Stimulated activated CD8-positive, alpha-beta memory T cell treated with anti-CD3 and anti-CD28 coated beads, Interleukin-2, amount 100 ng/mL, for 48 hours (primary cell): ENCODE measurements around the gene FOXA1.

ENCODE experiments used
- DNase-seq, 2 donors: peaks; one replicate each; pipeline ENCODE4 v3.0.0-alpha.2; 2020; ENCODE audit warnings: low read depth in 2 of 2

FOXA1 gene

DNA sequence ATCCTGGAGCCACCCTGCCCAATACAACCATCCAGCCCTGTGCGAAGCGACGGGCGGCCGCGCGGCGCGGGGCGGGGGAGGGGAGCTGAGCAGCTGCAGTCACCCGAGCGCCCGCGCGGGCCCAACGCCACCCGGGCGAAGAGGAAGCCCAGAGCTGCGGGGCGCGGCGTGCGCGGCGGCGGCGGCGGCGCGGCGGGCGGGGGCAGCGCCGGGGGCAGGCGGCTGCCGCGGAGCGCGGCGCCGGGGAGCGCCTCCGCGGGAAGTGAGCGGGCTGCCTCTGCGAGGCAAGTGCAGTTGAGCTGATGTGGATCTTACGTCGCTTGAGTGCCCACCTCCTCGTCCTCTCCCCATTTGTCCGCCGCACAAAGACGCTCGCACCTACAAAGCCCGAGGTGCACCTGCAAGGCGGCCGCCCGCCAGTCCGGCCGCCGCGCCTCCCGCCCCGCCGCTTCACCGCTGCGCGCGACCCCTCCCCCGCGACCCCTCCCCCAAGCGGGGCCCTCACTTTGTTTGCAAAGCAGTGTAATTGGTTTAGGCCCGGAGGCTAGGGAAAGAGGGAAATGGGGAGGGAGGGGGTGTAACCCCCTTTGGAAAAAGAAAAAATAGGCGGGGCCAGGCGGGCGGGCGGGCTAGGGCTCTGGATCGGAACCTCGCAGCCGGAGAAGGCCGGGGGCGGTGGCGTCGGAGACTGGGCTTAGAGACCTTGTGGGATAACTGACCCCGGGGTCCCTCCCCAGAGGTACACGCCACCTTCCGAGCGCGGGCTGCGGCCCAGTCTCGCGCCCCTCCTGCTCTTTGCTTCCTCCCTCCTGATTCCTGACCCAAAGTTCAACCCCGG, at the start of gene FOXA1, which contains the start of gene TTC6:
FOXA1 (minus strand) TSS at position 279 of the 838 bp plus-strand sequence; CDS start at position 2, 277 bp downstream.
TTC6 (plus strand) TSS at position 659 of the 838 bp plus-strand sequence. CDS start 26,436 bp downstream, outside the sequence.
- no peak for DNase-seq

DNA sequence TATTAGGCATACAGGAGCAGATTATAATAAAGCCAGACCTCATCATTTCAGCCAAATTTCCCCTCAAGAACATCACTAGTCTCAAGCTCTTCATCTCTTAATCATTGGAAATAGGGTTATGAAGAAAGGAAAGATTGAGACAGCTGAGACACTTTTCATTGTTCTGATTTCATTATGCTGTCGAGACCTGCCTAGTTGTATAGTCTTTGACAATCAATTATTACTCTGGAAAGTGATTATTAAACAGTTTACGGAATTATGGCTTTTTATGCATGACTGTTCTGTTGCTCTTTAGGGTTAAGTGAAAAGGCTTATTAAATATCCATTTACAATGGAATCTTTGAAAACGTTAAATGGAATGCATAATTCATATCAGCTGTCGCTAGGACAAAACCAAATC, 48.7 kb upstream of the FOXA1 start:
- DNase-seq: no peak

DNA sequence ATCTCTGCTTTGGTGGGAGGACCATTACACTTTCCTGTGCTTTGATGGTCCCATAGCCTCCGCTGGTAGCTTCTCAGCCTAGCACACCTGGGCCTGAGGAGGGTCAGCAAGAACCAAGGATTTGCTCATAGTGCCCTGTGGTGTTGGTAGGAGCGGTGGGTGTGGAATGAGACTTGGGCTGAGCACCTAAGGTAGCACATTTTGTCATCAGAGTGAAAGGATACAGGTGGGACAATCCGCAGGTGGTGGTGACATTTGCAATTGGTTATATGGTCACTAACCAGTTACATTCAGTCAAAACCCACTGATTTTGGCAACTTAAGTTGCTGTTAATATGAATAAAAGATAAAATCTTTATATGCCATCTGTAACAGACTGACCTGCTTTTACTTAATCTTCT, 47.1 kb upstream of the FOXA1 start:
- DNase-seq: no peak

DNA sequence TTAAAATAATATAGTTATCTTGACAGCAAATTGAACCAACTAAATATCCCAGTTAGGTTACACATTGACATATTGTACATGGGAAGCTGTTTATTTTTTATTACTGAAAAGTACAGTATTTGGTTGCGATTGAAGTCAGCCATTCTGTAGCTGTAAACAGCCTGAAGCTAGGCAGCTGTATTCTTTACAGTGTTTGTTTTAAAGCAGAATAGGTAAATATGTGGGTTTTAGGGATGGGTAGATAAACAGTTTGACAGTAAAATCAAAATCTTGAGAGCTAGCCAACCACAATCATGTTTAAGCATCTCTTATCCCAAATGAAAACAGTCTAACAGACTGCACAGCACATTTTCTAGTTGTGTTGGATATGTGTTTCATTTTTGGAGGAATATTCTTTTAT, 46.1 kb upstream of the FOXA1 start:
- DNase-seq: no peak

DNA sequence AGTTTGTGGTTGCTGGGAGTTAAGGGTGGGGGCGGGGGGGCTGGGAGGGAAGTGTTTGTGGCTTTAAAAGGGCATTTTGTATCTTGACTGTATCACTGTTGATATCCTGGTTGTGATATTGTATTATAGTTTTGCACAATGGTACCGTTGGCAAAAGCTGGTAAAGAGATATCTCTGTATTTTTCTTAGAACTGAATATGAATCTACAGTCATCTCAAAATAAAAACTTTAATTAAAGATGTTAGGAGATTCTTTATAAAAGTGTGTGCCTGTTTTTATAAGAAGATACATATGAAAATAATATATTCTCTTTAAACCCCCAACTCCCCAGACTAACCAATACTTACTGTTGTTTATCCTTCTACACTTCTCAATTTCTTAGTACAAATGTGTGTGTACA, 43.5 kb upstream of the FOXA1 start:
- DNase-seq: no peak

DNA sequence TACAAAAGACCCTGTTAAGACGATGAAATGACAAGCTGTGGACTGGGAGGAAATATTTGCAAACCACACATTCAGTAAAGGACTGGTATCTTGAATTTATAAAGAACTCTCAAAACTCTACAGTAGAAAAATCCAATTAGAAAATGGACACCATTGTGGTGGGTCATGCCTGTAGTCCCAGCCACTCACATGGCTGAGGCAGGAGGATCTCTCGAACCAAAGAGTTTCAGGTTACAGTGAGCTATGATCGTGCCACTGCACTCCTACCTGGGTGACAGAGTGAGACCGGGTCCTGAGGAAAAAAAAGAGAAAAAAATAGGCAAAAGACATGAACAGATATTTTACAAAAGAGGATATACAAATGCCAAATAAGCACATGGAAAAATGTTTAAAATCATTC, 42.3 kb upstream of the FOXA1 start:
- no peak for DNase-seq

DNA sequence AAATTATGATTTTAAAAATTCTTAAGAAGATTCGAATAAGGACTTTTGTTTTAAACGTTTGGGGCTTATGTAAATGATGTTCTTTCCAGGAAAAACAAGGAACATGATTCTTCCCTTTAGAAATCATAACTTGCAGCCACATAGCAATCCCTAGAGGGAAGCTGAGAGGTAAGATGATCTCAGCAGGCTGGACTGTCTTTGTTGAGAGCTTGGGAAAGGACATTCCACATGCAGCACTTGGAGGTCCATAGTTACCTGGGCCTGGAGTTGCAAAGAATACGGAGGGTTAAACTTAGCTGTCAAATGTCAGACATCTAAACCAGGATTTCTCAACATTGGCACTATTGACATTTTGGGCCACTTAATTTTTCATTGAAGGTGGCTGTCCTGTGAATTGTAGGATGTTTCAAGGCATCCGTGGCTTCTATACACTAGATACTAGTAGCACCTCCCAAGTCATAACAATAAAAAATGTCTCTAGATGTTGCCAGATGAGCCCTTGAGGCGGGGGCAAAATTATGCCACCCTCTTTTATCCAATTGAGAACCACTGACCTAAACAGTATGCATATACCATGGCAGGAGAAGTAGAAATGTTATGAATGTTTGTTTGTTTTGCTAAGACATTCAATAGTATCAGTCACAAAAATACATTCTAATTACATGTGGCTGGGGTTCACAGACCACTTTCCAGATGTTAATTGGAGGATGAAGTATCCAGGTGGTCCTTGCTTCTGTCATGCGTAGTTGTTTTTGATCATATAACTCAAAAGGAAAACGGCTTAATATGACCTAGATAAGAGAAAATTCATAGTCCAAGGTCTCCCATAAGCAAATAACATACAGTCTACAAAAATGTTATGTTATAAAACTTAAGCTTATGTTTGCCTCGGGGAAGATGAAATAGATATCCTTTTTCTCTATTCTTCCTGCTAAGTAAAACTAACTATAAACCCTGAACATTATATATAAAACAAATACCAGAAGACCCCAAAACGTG, 30.8 kb upstream of the FOXA1 start:
- no peak for DNase-seq

DNA sequence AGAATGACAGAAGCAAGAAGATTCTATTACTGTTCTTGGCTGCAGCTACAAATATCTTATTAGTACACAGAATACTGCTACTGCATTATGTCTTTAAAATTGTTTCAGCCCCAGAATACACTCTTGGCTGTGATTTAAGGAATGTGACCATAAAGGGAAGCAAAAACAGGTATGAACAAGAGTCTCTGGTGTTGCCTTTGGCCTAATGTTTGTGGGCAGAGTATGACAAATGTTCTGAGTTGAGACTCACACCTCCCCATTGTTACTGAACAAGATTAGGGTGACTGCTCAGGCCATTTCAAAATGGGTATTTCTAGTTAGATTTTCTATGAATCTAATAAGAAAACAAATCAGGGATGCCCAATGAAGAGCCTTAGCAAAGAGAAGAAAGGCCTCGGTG, 28.9 kb upstream of the FOXA1 start:
- DNase-seq: no peak

DNA sequence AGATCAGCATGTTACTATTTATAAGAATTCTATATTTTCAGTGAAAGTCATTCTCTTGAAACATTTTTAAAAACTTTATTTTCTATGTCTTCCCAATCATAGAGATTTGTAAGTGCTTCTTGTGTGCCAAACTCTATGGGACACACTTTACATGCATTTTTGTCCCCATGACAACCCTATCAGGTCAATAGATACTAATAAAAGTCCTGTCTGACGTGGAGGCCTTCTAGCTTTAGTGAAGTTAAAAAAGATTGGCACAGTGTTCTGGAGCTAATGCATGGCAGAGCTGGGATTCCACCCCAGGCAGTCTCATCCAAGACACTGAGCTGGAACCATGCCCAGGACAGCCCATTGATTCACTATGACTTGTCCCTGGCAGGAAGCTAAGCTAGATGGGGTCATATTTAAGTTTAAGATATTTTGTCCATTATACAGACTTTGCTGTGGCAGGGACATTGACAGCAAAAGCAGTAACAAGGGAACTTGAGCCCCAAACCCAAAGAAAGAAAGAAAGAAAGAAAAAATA, 28.4 kb upstream of the FOXA1 start:
- no peak for DNase-seq

DNA sequence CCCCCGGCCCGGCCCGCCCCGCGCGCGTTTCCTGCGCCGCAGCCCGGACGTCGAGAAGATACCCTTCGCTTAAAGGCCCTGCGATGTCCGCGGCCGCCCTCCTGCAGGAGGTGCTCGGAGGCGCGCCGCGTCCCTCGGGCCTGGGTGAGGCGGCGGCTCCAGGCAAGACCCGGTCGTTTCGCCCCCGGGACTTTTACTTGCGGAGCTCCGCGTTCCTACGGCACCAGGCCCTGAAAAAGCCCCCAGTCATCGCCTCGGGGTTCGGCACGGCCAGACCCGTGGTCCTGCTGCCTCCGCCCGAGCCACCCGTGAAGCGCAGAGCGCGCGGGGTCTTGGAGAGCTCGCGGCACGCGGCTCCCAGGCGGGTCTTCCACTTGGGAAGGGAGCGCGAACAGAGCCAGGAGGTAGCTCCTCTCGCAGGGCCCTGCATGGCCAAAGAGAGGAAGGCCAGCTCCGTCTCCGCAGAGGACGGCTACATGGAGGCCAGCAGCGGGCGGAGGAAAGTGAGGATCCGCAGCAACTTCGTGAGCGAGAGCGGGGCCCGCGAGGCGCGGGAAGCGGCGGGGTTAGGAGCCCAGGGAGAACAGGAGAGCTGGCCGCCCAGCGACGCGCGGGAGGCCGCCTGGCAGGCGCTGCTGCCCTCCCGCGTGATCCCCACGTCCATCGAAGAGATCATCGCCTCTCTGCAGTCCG, 27.3 kb upstream of the FOXA1 start:
- no peak for DNase-seq

DNA sequence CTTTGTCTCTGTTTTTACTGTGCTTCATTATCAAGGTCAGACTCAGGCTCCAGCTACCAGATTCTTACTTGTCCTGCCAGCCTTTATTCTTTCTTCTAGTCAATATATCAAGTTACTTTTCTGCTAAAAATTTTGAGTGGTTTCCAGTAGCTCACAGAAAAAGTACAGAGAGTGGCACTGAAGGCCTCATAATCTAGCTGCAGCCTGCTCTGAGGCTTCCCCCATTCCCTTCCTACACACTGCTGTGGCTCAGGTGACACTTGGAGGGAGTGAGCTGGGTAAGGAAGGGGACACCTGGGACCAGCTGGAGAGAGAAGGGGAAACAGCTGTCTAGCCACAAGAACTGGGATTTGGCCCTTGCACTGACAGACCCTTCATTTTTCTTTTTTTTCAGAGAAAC, 25.8 kb upstream of the FOXA1 start:
- DNase-seq: no peak

DNA sequence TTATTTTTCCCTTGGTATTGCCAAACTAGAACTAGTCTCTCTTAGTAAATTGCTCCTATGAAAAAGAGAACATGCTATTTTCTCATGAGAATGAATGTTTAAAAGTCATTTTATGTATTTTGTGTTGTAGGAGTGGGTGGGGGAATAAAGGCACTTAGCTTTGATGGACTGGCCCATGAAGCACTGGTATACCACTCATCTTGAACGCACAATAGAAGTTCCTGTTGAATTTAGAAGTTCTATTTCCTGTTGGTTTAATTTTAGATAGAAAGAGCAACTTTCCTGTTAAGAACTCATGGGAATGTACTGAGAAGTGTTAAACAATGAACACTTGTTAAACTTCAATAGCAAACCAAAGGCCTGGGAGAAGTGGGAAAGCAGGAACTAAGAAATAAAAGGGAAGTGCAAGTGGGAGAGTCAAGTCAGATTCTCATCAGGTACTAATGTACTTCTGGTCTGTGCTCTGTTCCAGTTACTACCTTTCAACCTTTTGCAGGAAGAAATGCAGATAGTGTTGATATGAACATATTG, 23.5 kb upstream of the FOXA1 start:
- no peak for DNase-seq

DNA sequence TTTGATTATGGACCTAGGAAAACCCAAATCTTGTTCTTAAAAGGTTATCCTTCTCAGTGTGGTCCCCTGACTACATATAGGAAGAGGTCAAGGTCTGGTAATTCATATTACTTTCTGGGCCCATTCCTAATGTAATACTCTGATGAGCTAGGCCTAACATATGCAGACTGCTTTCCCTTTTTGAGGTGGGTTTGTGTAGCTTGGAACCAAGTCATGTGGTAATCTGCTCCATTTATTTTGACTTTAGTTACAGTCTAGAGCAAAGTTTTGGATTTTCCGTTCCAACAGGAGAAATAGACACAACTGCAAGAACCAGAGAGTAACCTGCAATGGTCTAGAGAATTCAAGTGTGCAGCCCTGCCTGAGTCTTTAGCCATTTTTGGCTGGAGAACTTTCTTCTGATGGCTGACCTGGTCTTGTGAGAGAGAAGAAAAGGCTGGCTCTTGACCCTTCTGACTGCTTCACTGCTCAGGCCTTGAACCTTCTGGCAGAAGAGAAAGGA, 22.9 kb upstream of the FOXA1 start:
- DNase-seq: no peak

DNA sequence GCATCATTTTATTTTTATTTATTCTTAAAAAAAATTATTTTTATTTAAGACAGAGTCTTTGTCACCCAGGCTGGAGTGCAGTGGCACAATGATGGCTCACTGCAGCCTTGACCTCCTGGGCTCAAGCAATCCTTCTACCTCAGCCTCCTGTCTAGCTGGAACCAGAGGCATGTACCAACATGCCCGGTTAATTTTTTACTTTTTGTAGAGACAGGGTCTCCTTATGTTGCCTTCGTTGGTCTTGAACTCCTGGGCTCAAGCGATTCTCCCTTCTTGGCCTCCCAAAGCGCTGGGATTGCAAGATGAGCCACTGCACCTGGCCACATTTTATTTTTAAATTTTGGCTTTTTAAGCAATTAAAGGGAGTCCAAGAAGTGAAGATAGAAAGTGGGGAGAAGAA, 21.8 kb upstream of the FOXA1 start:
- no peak for DNase-seq

DNA sequence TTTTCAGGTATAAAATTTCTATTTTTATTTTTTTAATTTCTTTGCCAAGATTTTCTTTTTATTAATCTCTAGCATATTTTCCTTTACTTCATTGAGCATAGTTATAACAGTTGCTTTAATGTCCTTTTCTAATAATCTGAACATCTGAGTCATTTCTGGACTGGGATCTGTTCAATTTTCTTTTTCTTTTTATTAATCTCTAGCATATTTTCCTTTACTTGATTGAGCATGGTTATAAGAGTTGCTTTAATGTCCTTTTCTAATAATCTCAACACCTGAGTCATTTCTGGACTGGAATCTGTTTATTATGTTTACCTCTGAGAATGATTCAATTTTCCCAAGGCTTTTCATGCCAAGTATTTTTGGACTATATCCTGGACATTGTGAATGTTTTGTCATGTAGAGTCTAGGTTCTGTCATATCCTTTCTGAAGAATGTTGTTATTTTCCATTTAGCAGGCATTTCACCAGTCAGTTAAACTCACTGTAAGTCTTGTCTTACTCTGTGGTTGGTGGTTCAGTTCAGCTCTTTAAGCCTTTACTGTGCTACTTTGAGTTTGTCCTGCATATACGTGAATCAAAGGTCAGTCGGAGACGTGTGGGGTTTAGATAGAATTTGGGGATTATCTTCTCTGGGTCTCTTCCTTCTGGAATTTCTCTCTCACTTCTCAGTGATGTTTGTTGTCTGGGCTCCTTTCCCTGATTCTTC, 20.7 kb upstream of the FOXA1 start:
- no peak for DNase-seq

DNA sequence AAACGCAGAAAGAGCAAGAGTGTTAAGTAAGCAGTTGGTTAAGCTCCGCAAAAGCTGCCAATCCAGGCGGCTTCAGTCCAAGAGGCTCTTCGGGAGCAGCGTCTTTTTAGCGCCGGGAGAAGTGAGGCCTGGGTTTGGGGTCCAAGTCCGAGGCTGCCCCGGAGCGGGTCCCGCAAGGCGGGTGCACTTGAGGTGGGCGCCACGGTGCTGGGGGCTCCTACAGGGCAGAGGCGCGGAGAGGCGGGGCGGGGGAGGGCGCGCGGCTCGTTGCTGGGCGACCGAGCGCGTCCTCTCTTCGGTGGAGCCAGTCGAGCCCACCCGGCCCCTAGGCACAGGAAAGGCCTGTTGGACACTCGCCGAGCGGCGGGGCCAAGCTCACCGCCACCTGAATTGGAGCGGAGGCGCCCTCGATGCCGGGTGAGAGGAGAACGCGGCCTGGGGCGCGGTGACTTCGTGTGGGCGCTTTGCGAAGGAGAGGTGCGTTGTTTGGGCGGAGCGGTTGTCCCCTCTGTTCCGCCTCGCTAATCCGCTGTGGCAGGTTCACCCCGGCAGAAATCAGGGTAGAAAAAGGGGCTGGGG, 16.0 kb upstream of the FOXA1 start:
- no peak for DNase-seq

DNA sequence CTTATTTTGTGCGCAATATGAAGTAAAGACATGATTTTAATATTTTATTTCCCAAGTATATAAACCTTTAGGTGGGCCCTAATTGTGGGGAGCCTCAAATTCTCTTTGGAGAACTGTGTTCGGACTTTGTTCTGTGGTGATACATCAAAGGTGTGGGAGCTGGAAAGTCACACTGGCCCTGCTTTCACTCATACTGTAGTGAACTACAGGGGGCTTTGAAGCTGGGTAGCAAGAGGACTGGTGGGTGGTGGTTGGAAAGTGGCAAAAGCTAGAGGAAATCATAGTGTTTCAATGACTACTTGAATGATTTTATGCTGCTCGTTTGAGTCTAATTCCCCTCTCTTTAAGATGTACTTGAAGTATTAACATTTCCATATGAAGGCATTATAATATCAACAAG, 13.6 kb upstream of the FOXA1 start:
- no peak for DNase-seq

DNA sequence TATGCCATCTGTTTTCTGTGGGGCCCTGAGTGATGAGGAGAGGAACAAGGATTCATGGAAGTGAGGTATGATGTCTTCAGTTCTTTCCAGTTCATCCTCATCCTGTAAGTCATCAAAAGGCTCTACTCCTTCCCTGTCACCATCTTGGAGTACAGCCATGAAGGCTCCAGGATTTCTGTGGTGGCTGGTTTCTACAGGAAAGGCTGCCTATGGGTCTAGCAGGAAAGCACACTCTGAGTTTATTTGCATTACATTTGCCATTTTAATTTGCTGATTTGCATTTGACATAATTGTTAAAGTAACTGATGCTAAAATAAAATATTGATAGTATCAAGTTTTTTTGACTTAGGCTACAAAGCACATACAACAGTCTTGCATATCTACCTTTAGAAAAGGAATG, 11.6 kb upstream of the FOXA1 start:
- no peak for DNase-seq

DNA sequence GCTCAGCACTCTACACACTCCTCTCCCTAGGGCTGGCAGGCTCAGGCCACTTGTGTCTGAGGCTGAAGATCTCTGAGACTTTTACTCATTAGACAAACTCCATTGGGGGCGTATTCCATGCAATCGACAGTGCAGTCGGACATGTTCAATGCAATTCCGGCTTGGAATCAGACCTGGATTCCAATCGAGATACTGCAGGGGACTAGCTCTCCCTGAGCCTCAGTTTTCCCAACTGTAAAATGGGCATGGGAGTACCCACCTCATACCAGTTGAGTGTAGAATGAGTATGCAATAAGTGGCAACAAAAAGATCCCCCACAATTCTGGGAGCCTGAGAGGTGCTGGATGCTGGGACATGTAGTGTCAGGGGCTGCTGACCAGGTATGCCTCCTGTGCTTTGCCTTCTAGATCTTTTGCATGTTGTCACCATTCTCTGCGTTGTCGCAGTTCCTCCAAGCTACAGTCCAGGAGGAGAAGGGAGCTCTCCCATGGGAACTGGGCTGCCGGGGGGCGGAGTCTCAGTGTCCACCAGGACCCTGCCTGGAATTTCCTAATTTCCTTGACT, 8.7 kb upstream of the FOXA1 start:
- no peak for DNase-seq
